ENCODE data around the gene TRAF3. TPM values are rescaled to one million over a fixed set of nuclear protein-coding genes. Genes with fewer than 3 reads are reported as not detected.

The TRAF3 gene
- polyA plus RNA-seq, 5 donors = 10.5 to 13.1 (median 10.9) TPM

DNA sequence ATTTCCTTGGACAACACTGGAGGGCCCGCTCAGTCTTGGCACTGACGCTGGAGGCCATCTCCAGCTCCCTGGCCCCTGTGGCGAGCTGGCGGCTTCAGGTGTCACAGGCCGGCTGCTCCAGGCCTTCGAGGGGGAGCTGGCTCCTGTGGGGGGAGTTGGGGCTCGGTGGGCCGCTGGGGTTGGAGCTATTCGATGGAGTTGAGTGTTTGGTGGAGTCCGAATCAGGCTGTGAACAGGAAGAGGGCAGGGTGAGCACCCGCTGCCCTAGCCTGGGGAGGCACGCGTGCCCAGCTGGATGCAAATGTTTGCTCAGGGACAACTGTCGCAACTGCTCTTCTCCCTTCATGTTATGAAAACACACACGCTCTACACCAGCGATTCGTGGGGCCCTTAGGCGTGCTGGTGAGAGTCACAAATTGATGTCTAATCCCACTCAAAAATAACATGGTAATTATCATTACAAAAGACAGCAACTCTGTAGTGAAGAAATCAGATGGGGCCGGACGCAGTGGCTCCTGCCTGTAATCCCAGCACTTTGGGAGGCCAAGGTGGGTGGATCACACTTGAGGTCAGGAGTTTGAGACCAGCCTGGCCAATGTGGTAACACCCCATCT lies 156.5 kb downstream of the TRAF3 start:
- DNase-seq = no peak

GRCh38 chr14:102935756-102936155 lies 158.5 kb downstream of the TRAF3 start:
- DNase-seq = no peak

DNA sequence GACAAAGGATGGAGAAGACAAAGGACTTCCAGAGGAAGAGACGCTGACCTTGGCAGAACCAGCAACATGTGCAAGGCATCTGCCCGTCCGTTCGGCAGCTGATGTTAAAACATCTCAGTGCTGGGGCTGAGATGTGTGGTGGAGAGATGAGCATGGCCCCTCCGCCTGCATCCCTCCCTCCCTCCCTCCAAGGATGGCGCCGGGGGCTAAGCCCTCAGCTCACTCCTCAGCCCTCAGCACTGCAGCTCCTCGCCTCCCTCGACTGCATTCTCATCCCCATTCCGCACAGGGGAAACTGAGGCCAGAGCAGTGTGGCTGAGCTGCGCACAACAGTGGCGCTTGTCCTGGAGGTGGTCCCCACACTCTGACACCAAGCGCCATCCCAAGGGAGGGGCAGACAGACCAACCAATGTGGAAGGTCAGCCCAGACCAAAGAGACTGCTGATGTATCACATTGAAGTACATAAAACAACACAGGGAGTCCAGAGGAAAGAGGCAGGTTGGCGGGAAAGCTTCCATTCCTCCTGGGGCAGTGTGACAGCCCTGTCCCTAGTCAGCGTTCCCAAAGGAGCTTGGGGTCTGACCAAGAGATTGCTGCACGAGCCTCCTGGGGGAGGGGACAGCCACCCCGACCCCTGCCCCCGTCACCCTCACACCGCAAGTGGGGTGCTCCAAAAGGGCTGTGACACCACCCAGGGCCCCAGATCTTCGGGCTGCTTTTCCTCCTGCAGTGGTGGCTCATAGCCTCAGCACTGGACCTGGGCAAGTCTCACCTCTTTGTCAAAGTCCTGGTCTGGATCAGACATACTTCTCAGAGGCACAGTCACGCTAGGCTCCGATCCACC lies 160.3 kb downstream of the TRAF3 start:
- no peak for DNase-seq

GRCh38 chr14:102938191-102938590 lies 160.9 kb downstream of the TRAF3 start:
- DNase-seq = no peak

GRCh38 chr14:102939329-102939728 lies 162.1 kb downstream of the TRAF3 start:
- no peak for DNase-seq

DNA sequence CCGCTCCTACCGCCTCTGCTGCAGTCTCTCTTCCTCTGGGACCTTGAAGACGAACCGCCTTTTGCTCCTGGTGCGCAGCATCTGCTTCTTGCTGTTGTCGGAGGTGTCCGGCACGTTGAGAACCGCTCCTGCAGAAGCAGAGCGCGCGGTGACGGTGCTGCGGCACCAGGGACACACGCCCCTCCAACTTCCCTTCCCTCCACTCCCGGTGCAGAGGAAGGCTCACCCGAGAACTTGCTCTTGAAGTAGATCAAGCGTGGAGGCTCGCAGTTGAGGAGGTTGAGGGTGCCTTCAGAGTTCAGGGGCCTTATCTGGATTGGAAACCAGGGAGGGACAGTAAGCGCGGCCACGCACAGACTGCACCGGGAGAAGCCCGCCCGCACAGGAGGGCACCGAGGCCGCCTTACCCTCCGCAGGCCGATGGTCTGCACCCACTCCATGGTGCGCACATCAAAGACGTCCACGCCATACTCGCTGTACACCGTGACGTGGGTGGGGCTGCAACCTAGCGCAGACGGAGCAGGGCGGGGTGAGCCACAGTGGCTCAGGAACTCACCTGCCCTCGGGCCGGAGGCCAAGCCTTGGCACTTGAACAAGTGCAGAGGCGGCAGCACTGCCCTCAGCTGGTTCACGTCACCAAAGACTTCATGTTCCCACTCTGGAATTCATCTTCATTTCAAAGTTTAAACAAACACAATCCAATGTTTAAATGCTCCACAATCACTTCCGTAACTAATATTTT lies 162.7 kb downstream of the TRAF3 start:
- no peak for DNase-seq

DNA sequence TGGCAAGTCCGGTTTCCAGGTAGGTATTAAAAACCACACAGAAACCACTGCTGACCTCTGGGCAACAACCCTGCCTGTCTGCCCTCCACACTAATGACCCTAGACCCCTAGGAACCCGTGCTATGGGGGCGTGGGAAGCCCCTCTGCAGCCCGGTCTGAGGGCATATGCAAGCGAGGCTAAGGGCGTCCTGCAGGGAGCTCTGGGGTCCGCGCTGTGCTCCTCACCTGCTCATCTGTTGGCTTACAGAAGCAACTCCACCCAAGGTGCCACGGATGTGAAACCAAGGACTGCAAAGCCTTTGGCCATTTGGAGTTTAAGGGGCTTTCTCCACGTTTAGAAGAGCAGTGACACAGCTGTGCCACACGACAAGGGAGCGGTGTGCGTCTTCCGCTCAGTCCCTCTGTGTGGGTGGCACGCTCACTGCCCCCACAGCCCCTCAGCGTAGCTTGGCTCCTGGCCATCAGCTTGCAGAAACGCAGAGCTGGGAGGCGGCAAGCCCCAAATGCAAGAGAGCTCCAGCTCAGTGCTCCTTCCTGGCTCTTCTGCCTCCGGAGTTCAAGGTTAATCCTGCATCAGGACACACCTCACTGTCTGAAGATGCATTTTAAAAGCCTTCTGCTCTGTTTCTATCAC lies 163.6 kb downstream of the TRAF3 start:
- no peak for DNase-seq

GRCh38 chr14:102941419-102942011 lies 164.3 kb downstream of the TRAF3 start:
- no peak for DNase-seq

- DNase-seq = no peak
Observed at GRCh38 chr14:102942069-102942468, 164.8 kb downstream of the TRAF3 start.

GRCh38 chr14:102943454-102943853 lies 166.2 kb downstream of the TRAF3 start:
- DNase-seq = no peak

- DNase-seq = no peak
Observed at GRCh38 chr14:102943979-102944378, 166.7 kb downstream of the TRAF3 start.

DNA sequence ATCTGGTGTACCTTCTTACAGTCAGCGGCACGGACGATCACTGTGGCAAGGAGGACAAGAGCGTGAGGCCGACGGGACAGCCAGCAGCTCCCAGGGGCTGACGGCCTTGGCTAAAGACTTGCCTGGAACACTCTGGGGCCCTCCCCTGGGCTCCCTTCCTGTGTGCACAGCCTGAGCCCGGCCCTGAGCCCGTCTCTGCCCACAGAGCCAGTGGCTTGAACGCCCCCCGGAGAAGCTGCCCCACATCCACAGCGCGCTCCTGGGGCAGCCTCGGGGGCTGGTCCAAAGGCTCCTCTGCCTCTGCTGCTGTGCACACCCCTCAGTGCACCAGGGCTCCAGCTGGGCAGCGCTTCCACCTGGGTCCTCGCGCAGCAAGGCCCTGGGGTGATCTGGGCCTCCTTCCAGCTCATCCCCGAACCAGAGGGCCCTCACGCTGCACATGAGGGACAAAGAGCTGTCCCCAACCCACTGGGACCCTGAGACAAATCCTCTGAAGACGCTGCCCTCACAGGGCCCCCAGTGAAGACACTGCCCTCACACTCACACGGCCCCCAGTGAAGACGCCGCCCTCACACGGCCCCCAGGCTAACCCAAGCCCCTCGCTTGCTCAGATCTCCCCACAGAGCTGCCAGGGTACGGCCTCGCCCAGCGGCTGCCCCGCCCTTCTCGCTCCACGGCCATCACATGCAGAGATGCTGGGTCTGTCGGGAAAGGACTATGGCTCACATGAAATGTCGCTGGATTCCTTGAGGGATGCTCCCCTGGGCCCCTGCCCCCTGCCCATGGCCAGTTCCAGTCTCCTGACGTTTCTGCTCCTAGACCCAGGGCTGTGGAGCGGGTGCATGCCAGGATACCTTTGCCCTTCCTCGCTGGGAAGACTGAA lies 167.4 kb downstream of the TRAF3 start:
- no peak for DNase-seq

GRCh38 chr14:102945346-102946130 lies 168.3 kb downstream of the TRAF3 start:
- DNase-seq = no peak

- DNase-seq = no peak
Observed at GRCh38 chr14:102947321-102948103, 170.3 kb downstream of the TRAF3 start.

DNA sequence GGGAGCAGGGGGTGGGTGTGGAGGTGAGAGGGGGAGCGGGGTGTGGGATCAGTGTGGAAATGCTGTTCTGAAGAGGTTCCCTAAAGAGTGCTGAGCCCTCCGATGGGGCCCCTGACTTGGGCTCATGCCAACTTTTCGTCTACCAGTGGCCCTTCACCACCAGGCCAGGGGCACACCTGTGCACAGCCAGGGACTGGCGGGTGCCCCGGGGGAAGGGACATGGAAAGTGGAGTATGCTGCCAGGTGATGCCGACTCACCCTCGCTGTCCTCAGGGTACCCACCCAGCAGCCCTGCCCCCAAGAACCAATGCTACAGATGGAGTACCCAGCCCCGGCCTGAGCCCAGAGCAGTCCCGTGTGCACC lies 171.4 kb downstream of the TRAF3 start:
- no peak for DNase-seq

DNA sequence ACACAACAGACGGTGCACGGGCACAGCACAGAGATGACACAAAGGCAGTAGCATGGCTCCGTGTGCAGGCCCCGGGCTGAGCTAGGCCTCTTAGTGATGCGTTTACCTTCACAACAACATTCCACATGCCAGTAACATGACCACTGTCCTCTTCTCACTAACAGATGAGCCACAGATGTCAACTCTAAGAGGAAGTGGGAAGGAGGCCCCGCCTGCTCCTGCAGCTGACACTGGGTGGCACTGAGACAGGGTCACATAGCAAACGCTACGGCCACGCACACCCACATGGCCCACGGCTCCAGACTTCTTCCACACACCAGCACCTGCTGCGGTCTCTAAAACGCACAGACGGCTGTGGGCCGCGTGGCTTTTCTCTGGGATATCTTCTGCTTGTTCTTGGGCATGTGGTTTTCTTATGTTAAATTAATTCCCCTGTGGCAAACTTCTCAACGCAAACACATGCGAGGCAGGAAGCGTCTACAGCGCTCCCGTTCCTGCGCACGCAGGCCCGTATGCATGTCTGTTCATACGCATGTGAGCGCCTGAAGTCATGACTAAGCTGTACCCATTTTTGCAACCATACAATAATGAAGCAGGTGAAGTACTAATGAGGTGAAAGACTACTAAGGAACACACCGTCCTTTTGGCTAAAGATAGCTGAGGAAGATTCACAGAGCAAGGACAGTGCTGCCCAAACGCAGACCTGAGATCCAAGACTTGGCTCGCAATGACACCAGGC lies 172.0 kb downstream of the TRAF3 start:
- no peak for DNase-seq

GRCh38 chr14:102949801-102950451 lies 172.7 kb downstream of the TRAF3 start:
- no peak for DNase-seq

GRCh38 chr14:102951034-102951433 lies 173.8 kb downstream of the TRAF3 start:
- no peak for DNase-seq
